ENCODE data around the gene SRC.

DNA sequence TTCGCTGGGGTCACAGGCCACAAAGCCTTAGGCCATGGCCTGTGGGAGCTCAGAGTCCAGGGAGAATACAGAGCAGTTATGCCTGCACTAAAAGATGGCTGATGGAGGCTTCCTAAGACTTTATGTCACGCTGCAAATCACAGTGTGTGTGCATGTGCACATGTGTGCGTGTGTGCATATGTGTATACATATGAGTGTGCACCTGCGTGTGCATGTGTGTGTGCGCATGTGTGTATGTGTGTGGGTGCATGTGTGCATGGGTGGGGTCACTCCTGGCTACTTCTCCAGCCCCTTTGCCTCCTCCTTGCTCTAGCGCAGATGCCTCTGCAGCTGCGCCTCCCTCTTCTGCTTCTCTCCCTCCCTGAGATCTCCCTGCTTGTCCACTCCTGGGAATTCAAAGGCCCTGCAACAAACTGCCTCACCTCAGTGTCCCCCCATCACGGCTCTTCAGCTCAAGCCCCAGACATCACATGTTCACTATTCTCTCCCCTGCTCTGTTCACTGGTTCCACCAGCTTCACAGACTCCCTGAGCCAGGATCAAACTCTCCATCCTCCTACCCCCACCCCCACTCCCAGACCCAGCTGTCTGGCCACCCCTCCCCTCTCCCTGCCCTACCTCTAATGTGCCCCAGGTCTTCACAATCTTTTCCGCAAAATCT, 90.7 kb downstream of the SRC start:
- TF ChIP-seq, protein P1, sequence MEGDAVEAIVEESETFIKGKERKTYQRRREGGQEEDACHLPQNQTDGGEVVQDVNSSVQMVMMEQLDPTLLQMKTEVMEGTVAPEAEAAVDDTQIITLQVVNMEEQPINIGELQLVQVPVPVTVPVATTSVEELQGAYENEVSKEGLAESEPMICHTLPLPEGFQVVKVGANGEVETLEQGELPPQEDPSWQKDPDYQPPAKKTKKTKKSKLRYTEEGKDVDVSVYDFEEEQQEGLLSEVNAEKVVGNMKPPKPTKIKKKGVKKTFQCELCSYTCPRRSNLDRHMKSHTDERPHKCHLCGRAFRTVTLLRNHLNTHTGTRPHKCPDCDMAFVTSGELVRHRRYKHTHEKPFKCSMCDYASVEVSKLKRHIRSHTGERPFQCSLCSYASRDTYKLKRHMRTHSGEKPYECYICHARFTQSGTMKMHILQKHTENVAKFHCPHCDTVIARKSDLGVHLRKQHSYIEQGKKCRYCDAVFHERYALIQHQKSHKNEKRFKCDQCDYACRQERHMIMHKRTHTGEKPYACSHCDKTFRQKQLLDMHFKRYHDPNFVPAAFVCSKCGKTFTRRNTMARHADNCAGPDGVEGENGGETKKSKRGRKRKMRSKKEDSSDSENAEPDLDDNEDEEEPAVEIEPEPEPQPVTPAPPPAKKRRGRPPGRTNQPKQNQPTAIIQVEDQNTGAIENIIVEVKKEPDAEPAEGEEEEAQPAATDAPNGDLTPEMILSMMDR (IDR thresholded peaks at IDR 0.05): no peak
- TF ChIP-seq POLR2A (IDR thresholded peaks at IDR 0.05): no peak

Data from thyroid gland (tissue), 4 donors.